GM19238 (cell line): ENCODE measurements around the gene EMX2.

ENCODE experiments used
- DNase-seq: peaks from one replicate; pipeline ENCODE4 v3.0.0; 2011; ENCODE audit warnings: low spot score; ENCODE audit not compliant: insufficient read length

The EMX2 gene

GRCh38 chr10:117596706-117597105, 54.2 kb downstream of the EMX2 start:
- no peak for DNase-seq

DNA sequence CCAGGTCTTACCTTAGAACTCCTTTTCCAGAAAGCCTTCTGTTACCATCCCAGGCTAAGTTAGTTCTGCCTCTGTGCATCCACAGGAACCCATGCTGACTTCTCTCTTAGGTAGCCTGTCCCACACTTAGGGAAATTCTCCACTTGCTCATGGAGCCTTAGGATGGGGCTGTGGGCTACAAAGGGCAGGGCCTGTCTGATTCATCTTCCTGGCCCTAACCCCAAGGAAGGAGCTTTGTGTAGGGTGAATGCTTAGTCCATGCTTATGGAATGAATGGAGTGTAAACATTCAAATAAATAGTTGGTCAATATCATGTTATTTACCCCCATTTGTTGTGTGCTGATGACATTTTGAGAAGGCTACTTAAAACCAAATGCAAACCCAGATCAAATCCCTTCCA, 54.7 kb downstream of the EMX2 start:
- no peak for DNase-seq
